K562 (cell line): ENCODE measurements around the gene PARD3B. TPM values are rescaled to one million over a fixed set of nuclear protein-coding genes. Genes with fewer than 3 reads are reported as not detected.

Experiments used
- ATAC-seq: fragments of 200-7000 bp; cut with Tn5 transposase; 3 replicates; pipeline ENCODE4 v1.9.1; 2020; ENCODE audit warnings: moderate library complexity
- BruUV-seq: library from RNA; stranded (reverse); fragments of 400-500 nt; replicated peaks from 2 replicates; lab custom pipeline; 2021; lab: Mats Ljungman, UMichigan
- CTCF ChIA-PET: fragments of 300-600 bp; formaldehyde crosslinking; extraction: SDS; loops from one replicate; lab custom pipeline; 2021; ENCODE audit warnings: low intra/inter-chr PET ratio; lab: Yijun Ruan, JAX
- POLR2A ChIA-PET: fragments of 300-600, 350-650 bp; sonication (Branson Sonifier 250); formaldehyde crosslinking; extraction: SDS; loops from one replicate; lab custom pipeline; 2021; ENCODE audit warnings: antibody characterized with exemption, inconsistent platforms; lab: Yijun Ruan, JAX
- DNase-seq, 4 experiments: peaks; one replicate each; pipeline versions ENCODE4 v3.0.0 to v3.0.0-alpha.2; 2011 to 2018; ENCODE audit warnings: low spot score in 3 of 4, mixed read lengths in 3 of 4; ENCODE audit errors: extremely low read depth in 1 of 4
- FAIRE-seq: peaks from 2 replicates; lab custom pipeline; 2011; peaks lifted over from hg19 to GRCh38; lab: Jason Lieb, UNC
- H2AFZ ChIP-seq: 2 replicates; pipeline ENCODE4 v1.6.0; 2011; ENCODE audit warnings: low read depth, low read length, control low read depth, inconsistent platforms
- H3K27ac ChIP-seq: fragments of 200-600 bp; 3 replicates; pipeline ENCODE4 v1.8.0; 2011; ENCODE audit warnings: low read depth, mild to moderate bottlenecking, control low read depth, inconsistent platforms, low read length, moderate library complexity, mixed read lengths; ENCODE audit errors: extremely low read depth
- H3K27me3 ChIP-seq, 2 experiments: fragments of 300-600 bp in 1 of 2; 2 replicates in 1 of 2; 3 replicates in 1 of 2; pipeline versions ENCODE4 v1.6.0 to v1.8.0; 2011; ENCODE audit warnings: inconsistent platforms in 2 of 2, low read length in 2 of 2, mild to moderate bottlenecking in 1 of 2, mixed read lengths in 1 of 2, moderate library complexity in 1 of 2; ENCODE audit not compliant: control insufficient read depth in 2 of 2, insufficient read depth in 2 of 2
- H3K36me3 ChIP-seq: fragments of 300-600 bp; 3 replicates; pipeline ENCODE4 v1.8.0; 2011; ENCODE audit warnings: mild to moderate bottlenecking, low read length, inconsistent platforms; ENCODE audit not compliant: control insufficient read depth, insufficient read depth
- H3K4me1 ChIP-seq, 2 experiments: fragments of 200-600 bp in 1 of 2; replicated peaks in 1 of 2; 2 replicates in 1 of 2; 3 replicates in 1 of 2; pipeline versions ENCODE4 v1.5.1 to v1.8.0; 2011; ENCODE audit warnings: inconsistent platforms in 2 of 2, low read length in 2 of 2, mild to moderate bottlenecking in 1 of 2, mixed read lengths in 1 of 2, moderate library complexity in 1 of 2; ENCODE audit not compliant: control insufficient read depth in 2 of 2, insufficient read depth in 2 of 2
- H3K4me2 ChIP-seq: 2 replicates; pipeline ENCODE4 v1.6.1; 2011; ENCODE audit warnings: low read length, control low read depth, inconsistent platforms, mixed read lengths; ENCODE audit not compliant: insufficient read depth
- H3K4me3 ChIP-seq: fragments of 200-600 bp; sonication (generic), shearing (Covaris generic); 2 replicates; pipeline ENCODE4 v1.5.1; 2016; ENCODE audit warnings: control low read depth, inconsistent platforms
- H3K79me2 ChIP-seq: fragments of 200-600 bp; 3 replicates; pipeline ENCODE4 v1.8.0; 2011; ENCODE audit warnings: low read length, inconsistent platforms; ENCODE audit not compliant: control insufficient read depth, insufficient read depth
- H3K9ac ChIP-seq, 2 experiments: 2 replicates each; pipeline versions ENCODE4 v1.6.0 to v1.6.1; 2011; ENCODE audit warnings: low read depth in 2 of 2, low read length in 2 of 2, control low read depth in 1 of 2, inconsistent platforms in 1 of 2, mild to moderate bottlenecking in 1 of 2, mixed read lengths in 1 of 2; ENCODE audit not compliant: insufficient read depth in 1 of 2
- H3K9me1 ChIP-seq: one replicate; pipeline ENCODE4 v1.6.0; 2011; ENCODE audit warnings: inconsistent platforms, mild to moderate bottlenecking, low read length, moderate library complexity; ENCODE audit not compliant: control insufficient read depth, insufficient read depth
- H3K9me3 ChIP-seq: replicated peaks from 2 replicates; pipeline ENCODE4 v1.5.1; 2011; ENCODE audit warnings: low read depth, low read length, inconsistent platforms; ENCODE audit not compliant: control insufficient read depth, insufficient read depth
- H4K20me1 ChIP-seq: replicated peaks from 2 replicates; pipeline ENCODE4 v1.6.1; 2011; ENCODE audit warnings: low read length, inconsistent platforms, mixed read lengths; ENCODE audit not compliant: control insufficient read depth, insufficient read depth
- BRD9 ChIP-seq: fragments of 450-650 bp; IDR thresholded peaks from 2 replicates; pipeline ENCODE4 v1.6.1; 2018; ENCODE audit warnings: low read depth; ENCODE audit not compliant: partially characterized antibody
- GABPB1 ChIP-seq: sonication (generic); formaldehyde crosslinking; IDR thresholded peaks from 2 replicates; pipeline ENCODE4 v1.8.0; 2022; ENCODE audit warnings: mild to moderate bottlenecking, missing genetic modification reagents
- HDAC3 ChIP-seq: fragments of 450-650 bp; IDR thresholded peaks from 2 replicates; pipeline ENCODE4 v1.6.1; 2018; ENCODE audit warnings: borderline replicate concordance, mild to moderate bottlenecking, moderate library complexity; ENCODE audit not compliant: partially characterized antibody
- HES1 ChIP-seq: fragments of 450-650 bp; IDR thresholded peaks from 2 replicates; pipeline ENCODE4 v1.6.1; 2016; ENCODE audit warnings: low read depth, mild to moderate bottlenecking, moderate library complexity
- HMG20A ChIP-seq: fragments of 450-650 bp; formaldehyde crosslinking; conservative IDR thresholded peaks from 2 replicates; pipeline ENCODE4 v1.4.0; 2020; ENCODE audit warnings: mild to moderate bottlenecking, mixed read lengths
- HNRNPUL1 ChIP-seq: fragments of 200-400 bp; formaldehyde crosslinking; IDR thresholded peaks from 2 replicates; pipeline ENCODE4 v1.6.1; 2017; ENCODE audit warnings: low read length
- MCM5 ChIP-seq: fragments of 450-650 bp; IDR thresholded peaks from 2 replicates; pipeline ENCODE4 v1.6.1; 2016; ENCODE audit warnings: low read depth
- NR0B1 ChIP-seq: fragments of 450-650 bp; IDR thresholded peaks from one replicate; pipeline ENCODE4 v1.6.1; 2018; ENCODE audit warnings: mild to moderate bottlenecking, moderate library complexity; ENCODE audit not compliant: partially characterized antibody
- NR3C1 ChIP-seq: sonication (generic); formaldehyde crosslinking; IDR thresholded peaks from 2 replicates; pipeline ENCODE4 v1.8.1; 2022; ENCODE audit warnings: missing genetic modification reagents
- PRMT5 ChIP-seq: sonication (generic); formaldehyde crosslinking; IDR thresholded peaks from 2 replicates; pipeline ENCODE4 v1.5.0; 2020; ENCODE audit warnings: missing genetic modification reagents
- RBM34 ChIP-seq: fragments of 200-400 bp; formaldehyde crosslinking; IDR thresholded peaks from 2 replicates; pipeline ENCODE4 v1.6.1; 2018; ENCODE audit warnings: low read length, borderline replicate concordance; ENCODE audit not compliant: insufficient read depth
- SIRT6 ChIP-seq: IDR thresholded peaks from one replicate; pipeline ENCODE4 v1.6.1; 2012; ENCODE audit warnings: low read depth, mild to moderate bottlenecking, control low read depth, inconsistent platforms, low read length, moderate library complexity
- SIX5 ChIP-seq, 2 experiments: IDR thresholded peaks; 2 replicates each; pipeline ENCODE4 v1.6.1; 2011; ENCODE audit warnings: low read length in 2 of 2, borderline replicate concordance in 1 of 2, low read depth in 1 of 2, mild to moderate bottlenecking in 1 of 2, moderate library complexity in 1 of 2; ENCODE audit not compliant: insufficient read depth in 1 of 2
- SOX6 ChIP-seq: fragments of 450-650 bp; IDR thresholded peaks from 2 replicates; pipeline ENCODE4 v1.6.1; 2014; ENCODE audit warnings: mild to moderate bottlenecking
- ZFX ChIP-seq: sonication (generic); formaldehyde crosslinking; IDR thresholded peaks from 2 replicates; pipeline ENCODE4 v1.8.0; 2022; ENCODE audit warnings: mild to moderate bottlenecking, missing genetic modification reagents, moderate library complexity
- ZMIZ1 ChIP-seq, 2 experiments: fragments of 150-350 bp in 1 of 2; IDR thresholded peaks; 2 replicates each; pipeline ENCODE4 v1.6.1; 2012 to 2016; ENCODE audit warnings: low read depth in 2 of 2, low read length in 2 of 2, mild to moderate bottlenecking in 1 of 2, moderate library complexity in 1 of 2
- ZNF143 ChIP-seq: sonication (generic); formaldehyde crosslinking; IDR thresholded peaks from 2 replicates; pipeline ENCODE4 v1.9.0; 2022; ENCODE audit warnings: mild to moderate bottlenecking, missing genetic modification reagents
- ZNF174 ChIP-seq: fragments of 250-450 bp; sonication (Bioruptor Pico); IDR thresholded peaks from 2 replicates; pipeline ENCODE4 v1.4.0; 2020; ENCODE audit warnings: mild to moderate bottlenecking
- WGBS: fragments of 100-300 bp; shearing (Covaris generic); methylation state at CpG from one replicate; pipeline ENCODE4 v1.1.6; 2016; ENCODE audit warnings: low coverage, mixed read lengths; ENCODE audit not compliant: insufficient coverage; ENCODE audit errors: missing lambda C conversion rate; 5-methylcytosine and 5-hydroxymethylcytosine counted together
- in situ Hi-C: fragments of 300-500 bp; cut with MboI; formaldehyde crosslinking; loops from 4 replicates; pipeline ENCODE4 v1.15.0; 2018; ENCODE audit warnings: inconsistent platforms, mixed read lengths
- intact Hi-C: fragments of 100-400 bp; cut with micrococcal nuclease; formaldehyde crosslinking; loops from 2 replicates; pipeline ENCODE4 v1.14.2; 2022
- polyA plus RNA-seq, 8 experiments: library from polyadenylated mRNA; depleted of rRNA in 4 of 8; stranded (reverse) in 5 of 8; unstranded in 3 of 8; fragments of >200 nt; fragmentation: Nextera tagmentation in 2 of 8; fragmentation: Illumina TruSeq in 1 of 8; extraction: Ambion mirVana in 2 of 8; extraction: Trizol in 1 of 8; gene quantifications; 2 replicates each; pipeline versions ENCODE4 v1.2.1 to v1.2.3, GENCODE V29; 2011 to 2014; ENCODE audit warnings: inconsistent platforms in 1 of 8, missing spikeins in 1 of 8
- total RNA-seq, 7 experiments: library from RNA; depleted of rRNA in 6 of 7; stranded (reverse); fragments of >200 nt in 6 of 7; fragmentation: Illumina TruSeq in 2 of 7; extraction: Trizol in 2 of 7; gene quantifications; 2 replicates each; pipeline versions ENCODE4 v1.2.1 to v1.2.3, GENCODE V29; 2011 to 2021; ENCODE audit warnings: low replicate concordance in 1 of 7

Gene PARD3B
- total and polyA plus RNA-seq, 9 of the 15 experiments (the other 6 are each of a cell fraction or from before 2014, with no cell fraction given), result 0.15 to 3.0 (median 1.1) TPM

- 3% methylated on average over 5 of the region's 5 CpGs for WGBS
- Histone ChIP-seq H3K9me1 (no peaks in the 10 kb centered on the region), H3K27ac (no peak overlapping the region)
- TF ChIP-seq NR0B1 (no peak), HMG20A (CRISPR knock-in tag) (no peak), PRMT5 (CRISPR knock-in tag) (no peak), ZNF174 (no peak), MCM5 (no peak), ZFX (CRISPR knock-in tag) (no peak), BRD9 (no peak), RBM34 (no peak), HNRNPUL1 (no peak), NR3C1 (CRISPR knock-in tag) (no peak), GABPB1 (CRISPR knock-in tag) (no peak), SIX5 (IDR thresholded peaks at IDR 0.05; ENCODE audit: borderline replicate concordance in 1 of 2, insufficient read depth in 1 of 2, low read depth in 1 of 2, low read length in 2 of 2) (no peak), SIRT6 (no peak), SOX6 (no peak), ZMIZ1 (IDR thresholded peaks at IDR 0.05; ENCODE audit: low read depth in 2 of 2, low read length in 2 of 2) (no peak), HES1 (no peak), HDAC3 (no peak), ZNF143 (CRISPR knock-in tag) (no peak)
- TF ChIP-seq, all 486 proteins: peak for 0
- H3K79me2 ChIP-seq, result no peaks in the 10 kb centered on the region
- no peak overlapping the region for H3K9ac ChIP-seq
- H2AFZ ChIP-seq, result no peak overlapping the region
- H3K4me1 ChIP-seq, result no peaks in the 10 kb centered on the region
- H3K9me3 ChIP-seq, result no peaks in the 10 kb centered on the region
- POLR2A ChIA-PET, result no interaction called here
- no TSS peak for BruUV-seq
- no peak for ATAC-seq
- in situ Hi-C loops, result no loop called here
- intact Hi-C loops, result no loop called here
- no peak overlapping the region for H3K4me3 ChIP-seq
- H3K36me3 ChIP-seq, result no peaks in the 10 kb centered on the region
- no peaks in the 10 kb centered on the region; a peak in 1 of 5 replicates for H3K27me3 ChIP-seq
- no peak for DNase-seq
- FAIRE-seq, result no peak
- H3K4me2 ChIP-seq, result no peak overlapping the region
- CTCF ChIA-PET, result no interaction called here
- no peaks in the 10 kb centered on the region for H4K20me1 ChIP-seq
These were observed 1011.1 kb downstream of the PARD3B start for GRCh38 chr2:205556357-205556756.
